GM23338 (cell line): ENCODE measurements around the gene RUBCN. TPM values are rescaled to one million over a fixed set of nuclear protein-coding genes. Genes with fewer than 3 reads are reported as not detected.
A peak's percentile ranks its signal among the peaks of the same experiment; 100 is the strongest.

ENCODE experiments used
- ATAC-seq: fragments of 200-7000 bp; cut with Tn5 transposase; 3 replicates; pipeline ENCODE4 v1.9.1; 2020
- DNase-seq: peaks from one replicate; pipeline ENCODE4 v3.0.0-alpha.2; 2015; ENCODE audit warnings: low spot score
- H2AFZ ChIP-seq: fragments of 200-600 bp; sonication (generic); 2 replicates; pipeline ENCODE4 v1.8.0; 2016; ENCODE audit warnings: antibody characterized with exemption, mild to moderate bottlenecking, moderate library complexity
- H3F3A ChIP-seq: fragments of 200-600 bp; sonication (generic); replicated peaks from 2 replicates; pipeline ENCODE4 v1.8.0; 2017; ENCODE audit warnings: antibody characterized with exemption, mixed run types, low read depth
- H3K27ac ChIP-seq: fragments of 200-600 bp; sonication (generic); 2 replicates; pipeline ENCODE4 v1.6.1; 2016; ENCODE audit warnings: low read depth
- H3K27me3 ChIP-seq: fragments of 200-600 bp; sonication (generic); 2 replicates; pipeline ENCODE4 v1.8.0; 2016; ENCODE audit warnings: mild to moderate bottlenecking, mixed run types, moderate library complexity; ENCODE audit not compliant: insufficient read depth
- H3K36me3 ChIP-seq: fragments of 200-600 bp; sonication (generic); 2 replicates; pipeline ENCODE4 v1.8.0; 2016; ENCODE audit warnings: mild to moderate bottlenecking; ENCODE audit not compliant: insufficient read depth
- H3K4me1 ChIP-seq: fragments of 200-600 bp; sonication (generic); 2 replicates; pipeline ENCODE4 v1.8.0; 2016; ENCODE audit warnings: mild to moderate bottlenecking, moderate library complexity; ENCODE audit not compliant: insufficient read depth
- H3K4me2 ChIP-seq: fragments of 200-600 bp; sonication (generic); 2 replicates; pipeline ENCODE4 v1.7.1; 2017; ENCODE audit warnings: mixed run types
- H3K4me3 ChIP-seq: fragments of 200-600 bp; sonication (generic); 2 replicates; pipeline ENCODE4 v1.6.1; 2016; ENCODE audit warnings: mixed run types
- H3K79me2 ChIP-seq: fragments of 200-600 bp; sonication (generic); replicated peaks from 2 replicates; pipeline ENCODE4 v1.8.0; 2017; ENCODE audit warnings: mild to moderate bottlenecking; ENCODE audit not compliant: insufficient read depth
- H3K9me2 ChIP-seq: fragments of 200-600 bp; sonication (generic); 2 replicates; pipeline ENCODE4 v1.8.0; 2017; ENCODE audit not compliant: insufficient read depth
- H4K20me1 ChIP-seq: fragments of 200-600 bp; sonication (generic); replicated peaks from 2 replicates; pipeline ENCODE4 v1.8.0; 2017; ENCODE audit warnings: mild to moderate bottlenecking; ENCODE audit not compliant: insufficient read depth
- H3K27ac Mint-ChIP-seq: 2 replicates; pipeline ENCODE4 v1.8.0; 2020; ENCODE audit warnings: inconsistent platforms, mild to moderate bottlenecking, moderate library complexity, mixed read lengths
- H3K27me3 Mint-ChIP-seq: 3 replicates; pipeline ENCODE4 v1.8.0; 2022; ENCODE audit warnings: low read depth, mild to moderate bottlenecking, moderate library complexity, mixed read lengths, inconsistent platforms; ENCODE audit not compliant: insufficient read depth, poor library complexity
- H3K36me3 Mint-ChIP-seq: 3 replicates; pipeline ENCODE4 v1.8.0; 2021; ENCODE audit warnings: low read depth, mild to moderate bottlenecking, inconsistent platforms, moderate library complexity, mixed read lengths
- H3K4me1 Mint-ChIP-seq: 3 replicates; pipeline ENCODE4 v1.8.0; 2020; ENCODE audit warnings: mild to moderate bottlenecking, inconsistent platforms, mixed read lengths
- H3K4me3 Mint-ChIP-seq: 3 replicates; pipeline ENCODE4 v1.8.0; 2021; ENCODE audit warnings: moderate library complexity, mild to moderate bottlenecking, inconsistent platforms, mixed read lengths
- H3K9me3 Mint-ChIP-seq: 3 replicates; pipeline ENCODE4 v1.8.0; 2020; ENCODE audit warnings: moderate library complexity, mild to moderate bottlenecking, inconsistent platforms, mixed read lengths
- CREB1 ChIP-seq: fragments of 250-450 bp; sonication (Bioruptor Pico); IDR thresholded peaks from 2 replicates; pipeline ENCODE4 v1.5.0; 2020; ENCODE audit warnings: low read depth, mild to moderate bottlenecking, moderate library complexity
- EZH2 ChIP-seq: fragments of 200-600 bp; sonication (generic); IDR thresholded peaks from one replicate; pipeline ENCODE4 v1.8.0; 2017; ENCODE audit warnings: antibody characterized with exemption, mild to moderate bottlenecking, low read depth; ENCODE audit not compliant: unreplicated experiment
- JUNB ChIP-seq: IDR thresholded peaks from one replicate; pipeline ENCODE4 v1.6.1; 2016; ENCODE audit warnings: antibody characterized with exemption; ENCODE audit not compliant: unreplicated experiment
- POLR2AphosphoS5 ChIP-seq: IDR thresholded peaks from 2 replicates; pipeline ENCODE4 v1.6.1; 2016; ENCODE audit warnings: antibody characterized with exemption, low read depth
- STAT1 ChIP-seq: IDR thresholded peaks from one replicate; pipeline ENCODE4 v1.6.1; 2016; ENCODE audit warnings: antibody characterized with exemption; ENCODE audit not compliant: unreplicated experiment
- ZNF114 ChIP-seq: fragments of 250-450 bp; sonication (Bioruptor Pico); IDR thresholded peaks from 2 replicates; pipeline ENCODE4 v1.5.0; 2020; ENCODE audit warnings: mild to moderate bottlenecking, moderate library complexity
- ZNF331 ChIP-seq: fragments of 250-450 bp; sonication (Bioruptor Pico); IDR thresholded peaks from 2 replicates; pipeline ENCODE4 v1.5.0; 2020; ENCODE audit warnings: low read depth, mild to moderate bottlenecking, moderate library complexity
- polyA plus RNA-seq: library from polyadenylated mRNA; unstranded; fragments of >200 nt; fragmentation: Nextera tagmentation; extraction: Ambion mirVana; gene quantifications from 2 replicates; pipeline ENCODE4 v1.2.1, GENCODE V29; 2016
- total RNA-seq: library from RNA; depleted of rRNA; stranded (reverse); fragments of >200 nt; shearing (Covaris generic); gene quantifications from 2 replicates; pipeline ENCODE4 v1.2.3, GENCODE V29; 2014
- TF ChIP-seq, protein P1 (sequence below): IDR thresholded peaks from one replicate; pipeline ENCODE4 v1.6.1; 2018; ENCODE audit warnings: antibody characterized with exemption; ENCODE audit not compliant: unreplicated experiment
- TF ChIP-seq, protein P2 (sequence below): fragments of 250-450 bp; sonication (Bioruptor Pico); IDR thresholded peaks from 2 replicates; pipeline ENCODE4 v1.5.0; 2020; ENCODE audit warnings: mild to moderate bottlenecking, moderate library complexity
- TF ChIP-seq, protein P3 (sequence below), 2 experiments: fragments of 200-600 bp in 1 of 2; sonication (generic) in 1 of 2; conservative IDR thresholded peaks; 2 replicates each; pipeline versions ENCODE4 v1.5.1 to v1.6.1; 2016 to 2017; ENCODE audit warnings: antibody characterized with exemption in 2 of 2, low read depth in 2 of 2, mild to moderate bottlenecking in 2 of 2, moderate library complexity in 1 of 2

The RUBCN gene
- total and polyA plus RNA-seq, 2 experiments from 2014 or later: 13.1 to 33.2 TPM

DNA sequence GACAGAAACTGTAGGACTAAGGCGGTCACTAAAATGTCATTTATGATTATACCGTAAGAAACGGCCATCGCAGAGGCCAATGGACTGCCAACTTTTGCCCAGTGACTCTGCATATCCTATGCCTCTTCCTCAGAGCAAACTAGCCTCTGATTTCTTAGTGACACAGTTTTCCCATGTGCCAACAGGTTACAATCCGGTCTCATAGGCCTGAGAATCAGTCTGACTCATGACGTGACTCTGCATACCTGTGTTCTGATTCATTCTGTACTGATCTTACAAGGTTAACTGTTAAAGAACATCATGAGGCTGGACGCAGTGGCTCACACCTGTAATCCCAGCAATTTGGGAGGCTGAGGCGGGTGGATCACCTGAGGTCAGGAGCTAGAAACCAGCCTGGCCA lies 17.8 kb downstream of the RUBCN start (continued):
- TF ChIP-seq, protein P1, sequence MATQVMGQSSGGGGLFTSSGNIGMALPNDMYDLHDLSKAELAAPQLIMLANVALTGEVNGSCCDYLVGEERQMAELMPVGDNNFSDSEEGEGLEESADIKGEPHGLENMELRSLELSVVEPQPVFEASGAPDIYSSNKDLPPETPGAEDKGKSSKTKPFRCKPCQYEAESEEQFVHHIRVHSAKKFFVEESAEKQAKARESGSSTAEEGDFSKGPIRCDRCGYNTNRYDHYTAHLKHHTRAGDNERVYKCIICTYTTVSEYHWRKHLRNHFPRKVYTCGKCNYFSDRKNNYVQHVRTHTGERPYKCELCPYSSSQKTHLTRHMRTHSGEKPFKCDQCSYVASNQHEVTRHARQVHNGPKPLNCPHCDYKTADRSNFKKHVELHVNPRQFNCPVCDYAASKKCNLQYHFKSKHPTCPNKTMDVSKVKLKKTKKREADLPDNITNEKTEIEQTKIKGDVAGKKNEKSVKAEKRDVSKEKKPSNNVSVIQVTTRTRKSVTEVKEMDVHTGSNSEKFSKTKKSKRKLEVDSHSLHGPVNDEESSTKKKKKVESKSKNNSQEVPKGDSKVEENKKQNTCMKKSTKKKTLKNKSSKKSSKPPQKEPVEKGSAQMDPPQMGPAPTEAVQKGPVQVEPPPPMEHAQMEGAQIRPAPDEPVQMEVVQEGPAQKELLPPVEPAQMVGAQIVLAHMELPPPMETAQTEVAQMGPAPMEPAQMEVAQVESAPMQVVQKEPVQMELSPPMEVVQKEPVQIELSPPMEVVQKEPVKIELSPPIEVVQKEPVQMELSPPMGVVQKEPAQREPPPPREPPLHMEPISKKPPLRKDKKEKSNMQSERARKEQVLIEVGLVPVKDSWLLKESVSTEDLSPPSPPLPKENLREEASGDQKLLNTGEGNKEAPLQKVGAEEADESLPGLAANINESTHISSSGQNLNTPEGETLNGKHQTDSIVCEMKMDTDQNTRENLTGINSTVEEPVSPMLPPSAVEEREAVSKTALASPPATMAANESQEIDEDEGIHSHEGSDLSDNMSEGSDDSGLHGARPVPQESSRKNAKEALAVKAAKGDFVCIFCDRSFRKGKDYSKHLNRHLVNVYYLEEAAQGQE: no peak
- TF ChIP-seq POLR2AphosphoS5 (no peak), ZNF331 (no peak), JUNB (no peak), CREB1 (no peak), ZNF114 (no peak)

DNA sequence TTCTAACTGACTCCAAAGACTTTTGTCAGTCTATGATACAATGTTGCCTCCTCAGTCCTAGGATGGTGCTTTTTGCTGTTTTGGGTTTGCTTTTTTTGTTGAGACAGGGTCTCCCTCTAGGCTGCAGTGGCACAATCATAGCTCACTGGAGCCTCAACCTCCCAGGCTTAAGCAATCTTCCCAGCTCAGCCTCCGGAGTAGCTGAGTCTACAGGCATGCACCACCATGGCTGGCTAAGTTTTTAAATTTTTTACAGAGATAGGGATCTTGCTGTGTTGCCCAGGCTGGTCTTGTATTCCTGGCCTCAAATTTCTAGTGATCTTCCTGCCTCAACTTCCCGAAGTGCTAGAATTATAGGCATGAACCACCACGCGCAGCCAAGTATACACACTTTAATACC lies 22.5 kb downstream of the RUBCN start:
- Histone ChIP-seq H3K36me3 (no peaks in the 10 kb centered on the region), H2AFZ (no peak overlapping the region), H3K4me3 (no peak overlapping the region), H3K4me2 (no peak overlapping the region), H3K27ac (0 out of 2 replicates have a peak overlapping the region, but pooled peaks have one; percentile 20), H3K4me1 (peaks cover 16% of the 10 kb centered on the region), H4K20me1 (no peaks in the 10 kb centered on the region; the same call in 1 of the 2 replicates), H3K9me2 (no peaks in the 10 kb centered on the region), H3K27me3 (no peaks in the 10 kb centered on the region), H3K79me2 (peaks cover 13% of the 10 kb centered on the region; the same call in 1 of the 2 replicates), H3F3A (0 out of 2 replicates have a peak, but pooled peaks cover 7% of the 10 kb centered on the region)
- Mint-ChIP-seq H3K4me1 (peaks cover 7% of the 10 kb centered on the region), H3K9me3 (no peaks in the 10 kb centered on the region), H3K4me3 (no peak overlapping the region), H3K27me3 (peaks cover 2% of the 10 kb centered on the region), H3K36me3 (peaks cover 19% of the 10 kb centered on the region), H3K27ac (no peak overlapping the region)
- ATAC-seq (no peak), DNase-seq (no peak)
- TF ChIP-seq POLR2AphosphoS5 (no peak), EZH2 (no peak), STAT1 (no peak), JUNB (no peak)
- TF ChIP-seq, protein P1: no peak
- TF ChIP-seq, protein P2, sequence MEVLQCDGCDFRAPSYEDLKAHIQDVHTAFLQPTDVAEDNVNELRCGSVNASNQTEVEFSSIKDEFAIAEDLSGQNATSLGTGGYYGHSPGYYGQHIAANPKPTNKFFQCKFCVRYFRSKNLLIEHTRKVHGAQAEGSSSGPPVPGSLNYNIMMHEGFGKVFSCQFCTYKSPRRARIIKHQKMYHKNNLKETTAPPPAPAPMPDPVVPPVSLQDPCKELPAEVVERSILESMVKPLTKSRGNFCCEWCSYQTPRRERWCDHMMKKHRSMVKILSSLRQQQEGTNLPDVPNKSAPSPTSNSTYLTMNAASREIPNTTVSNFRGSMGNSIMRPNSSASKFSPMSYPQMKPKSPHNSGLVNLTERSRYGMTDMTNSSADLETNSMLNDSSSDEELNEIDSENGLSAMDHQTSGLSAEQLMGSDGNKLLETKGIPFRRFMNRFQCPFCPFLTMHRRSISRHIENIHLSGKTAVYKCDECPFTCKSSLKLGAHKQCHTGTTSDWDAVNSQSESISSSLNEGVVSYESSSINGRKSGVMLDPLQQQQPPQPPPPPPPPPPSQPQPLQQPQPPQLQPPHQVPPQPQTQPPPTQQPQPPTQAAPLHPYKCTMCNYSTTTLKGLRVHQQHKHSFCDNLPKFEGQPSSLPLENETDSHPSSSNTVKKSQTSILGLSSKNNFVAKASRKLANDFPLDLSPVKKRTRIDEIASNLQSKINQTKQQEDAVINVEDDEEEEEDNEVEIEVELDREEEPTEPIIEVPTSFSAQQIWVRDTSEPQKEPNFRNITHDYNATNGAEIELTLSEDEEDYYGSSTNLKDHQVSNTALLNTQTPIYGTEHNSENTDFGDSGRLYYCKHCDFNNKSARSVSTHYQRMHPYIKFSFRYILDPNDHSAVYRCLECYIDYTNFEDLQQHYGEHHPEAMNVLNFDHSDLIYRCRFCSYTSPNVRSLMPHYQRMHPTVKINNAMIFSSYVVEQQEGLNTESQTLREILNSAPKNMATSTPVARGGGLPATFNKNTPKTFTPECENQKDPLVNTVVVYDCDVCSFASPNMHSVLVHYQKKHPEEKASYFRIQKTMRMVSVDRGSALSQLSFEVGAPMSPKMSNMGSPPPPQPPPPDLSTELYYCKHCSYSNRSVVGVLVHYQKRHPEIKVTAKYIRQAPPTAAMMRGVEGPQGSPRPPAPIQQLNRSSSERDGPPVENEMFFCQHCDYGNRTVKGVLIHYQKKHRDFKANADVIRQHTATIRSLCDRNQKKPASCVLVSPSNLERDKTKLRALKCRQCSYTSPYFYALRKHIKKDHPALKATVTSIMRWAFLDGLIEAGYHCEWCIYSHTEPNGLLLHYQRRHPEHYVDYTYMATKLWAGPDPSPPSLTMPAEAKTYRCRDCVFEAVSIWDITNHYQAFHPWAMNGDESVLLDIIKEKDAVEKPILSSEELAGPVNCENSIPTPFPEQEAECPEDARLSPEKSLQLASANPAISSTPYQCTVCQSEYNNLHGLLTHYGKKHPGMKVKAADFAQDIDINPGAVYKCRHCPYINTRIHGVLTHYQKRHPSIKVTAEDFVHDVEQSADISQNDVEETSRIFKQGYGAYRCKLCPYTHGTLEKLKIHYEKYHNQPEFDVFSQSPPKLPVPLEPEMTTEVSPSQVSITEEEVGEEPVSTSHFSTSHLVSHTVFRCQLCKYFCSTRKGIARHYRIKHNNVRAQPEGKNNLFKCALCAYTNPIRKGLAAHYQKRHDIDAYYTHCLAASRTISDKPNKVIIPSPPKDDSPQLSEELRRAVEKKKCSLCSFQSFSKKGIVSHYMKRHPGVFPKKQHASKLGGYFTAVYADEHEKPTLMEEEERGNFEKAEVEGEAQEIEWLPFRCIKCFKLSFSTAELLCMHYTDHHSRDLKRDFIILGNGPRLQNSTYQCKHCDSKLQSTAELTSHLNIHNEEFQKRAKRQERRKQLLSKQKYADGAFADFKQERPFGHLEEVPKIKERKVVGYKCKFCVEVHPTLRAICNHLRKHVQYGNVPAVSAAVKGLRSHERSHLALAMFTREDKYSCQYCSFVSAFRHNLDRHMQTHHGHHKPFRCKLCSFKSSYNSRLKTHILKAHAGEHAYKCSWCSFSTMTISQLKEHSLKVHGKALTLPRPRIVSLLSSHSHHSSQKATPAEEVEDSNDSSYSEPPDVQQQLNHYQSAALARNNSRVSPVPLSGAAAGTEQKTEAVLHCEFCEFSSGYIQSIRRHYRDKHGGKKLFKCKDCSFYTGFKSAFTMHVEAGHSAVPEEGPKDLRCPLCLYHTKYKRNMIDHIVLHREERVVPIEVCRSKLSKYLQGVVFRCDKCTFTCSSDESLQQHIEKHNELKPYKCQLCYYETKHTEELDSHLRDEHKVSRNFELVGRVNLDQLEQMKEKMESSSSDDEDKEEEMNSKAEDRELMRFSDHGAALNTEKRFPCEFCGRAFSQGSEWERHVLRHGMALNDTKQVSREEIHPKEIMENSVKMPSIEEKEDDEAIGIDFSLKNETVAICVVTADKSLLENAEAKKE (CRISPR knock-in tag): no peak
- TF ChIP-seq, protein P3, sequence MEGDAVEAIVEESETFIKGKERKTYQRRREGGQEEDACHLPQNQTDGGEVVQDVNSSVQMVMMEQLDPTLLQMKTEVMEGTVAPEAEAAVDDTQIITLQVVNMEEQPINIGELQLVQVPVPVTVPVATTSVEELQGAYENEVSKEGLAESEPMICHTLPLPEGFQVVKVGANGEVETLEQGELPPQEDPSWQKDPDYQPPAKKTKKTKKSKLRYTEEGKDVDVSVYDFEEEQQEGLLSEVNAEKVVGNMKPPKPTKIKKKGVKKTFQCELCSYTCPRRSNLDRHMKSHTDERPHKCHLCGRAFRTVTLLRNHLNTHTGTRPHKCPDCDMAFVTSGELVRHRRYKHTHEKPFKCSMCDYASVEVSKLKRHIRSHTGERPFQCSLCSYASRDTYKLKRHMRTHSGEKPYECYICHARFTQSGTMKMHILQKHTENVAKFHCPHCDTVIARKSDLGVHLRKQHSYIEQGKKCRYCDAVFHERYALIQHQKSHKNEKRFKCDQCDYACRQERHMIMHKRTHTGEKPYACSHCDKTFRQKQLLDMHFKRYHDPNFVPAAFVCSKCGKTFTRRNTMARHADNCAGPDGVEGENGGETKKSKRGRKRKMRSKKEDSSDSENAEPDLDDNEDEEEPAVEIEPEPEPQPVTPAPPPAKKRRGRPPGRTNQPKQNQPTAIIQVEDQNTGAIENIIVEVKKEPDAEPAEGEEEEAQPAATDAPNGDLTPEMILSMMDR (conservative IDR thresholded peaks at IDR 0.05; ENCODE audit: low read depth in 2 of 2): no peak
